Breast epithelium (tissue), 4 donors: ENCODE data around the gene IL22RA1. TPM values are rescaled to one million over a fixed set of nuclear protein-coding genes. Genes with fewer than 3 reads are reported as not detected.

ENCODE experiments used
- DNase-seq, 2 donors: peaks; one replicate each; pipeline ENCODE4 v3.0.0-alpha.2; 2019; ENCODE audit warnings: low spot score in 2 of 2
- H3K27ac ChIP-seq, 2 donors: fragments of 200-600 bp; sonication (generic) in 1 of 2; one replicate each; pipeline ENCODE4 v1.5.1; 2016 to 2019; ENCODE audit warnings: mild to moderate bottlenecking in 1 of 2
- H3K27me3 ChIP-seq, 2 donors: fragments of 200-600 bp; sonication (generic) in 1 of 2; one replicate each; pipeline versions ENCODE4 v1.5.1 to v1.6.0; 2017 to 2019; ENCODE audit warnings: control low read depth in 1 of 2, mild to moderate bottlenecking in 1 of 2
- H3K36me3 ChIP-seq: fragments of 200-600 bp; one replicate; pipeline ENCODE4 v1.5.1; 2019
- H3K4me1 ChIP-seq, 2 donors: fragments of 200-600 bp; sonication (generic); one replicate each; pipeline ENCODE4 v1.5.1; 2016 to 2019; ENCODE audit warnings: control low read depth in 1 of 2
- H3K4me3 ChIP-seq, 3 donors: fragments of 200-600 bp; sonication (generic); 1 replicate in 2 of 3; 2 replicates in 1 of 3; pipeline ENCODE4 v1.5.1; 2016 to 2019; ENCODE audit warnings: mild to moderate bottlenecking in 3 of 3, moderate library complexity in 2 of 3
- H3K9me3 ChIP-seq, 2 donors: fragments of 200-600 bp; sonication (generic) in 1 of 2; one replicate each; pipeline ENCODE4 v1.5.1; 2016 to 2019; ENCODE audit warnings: control low read depth in 1 of 2
- CTCF ChIP-seq, 3 donors: fragments of 450-650 bp; IDR thresholded peaks; one replicate each; pipeline ENCODE4 v1.5.1; 2016 to 2017; ENCODE audit warnings: antibody characterized with exemption in 3 of 3, mild to moderate bottlenecking in 3 of 3, moderate library complexity in 3 of 3
- POLR2A ChIP-seq: fragments of 450-650 bp; IDR thresholded peaks from one replicate; pipeline ENCODE4 v1.6.1; 2016; ENCODE audit warnings: antibody characterized with exemption, mild to moderate bottlenecking, moderate library complexity
- POLR2AphosphoS5 ChIP-seq, 3 donors: sonication (generic); formaldehyde crosslinking; IDR thresholded peaks; one replicate each; pipeline ENCODE4 v1.6.1; 2017; ENCODE audit warnings: antibody characterized with exemption in 3 of 3
- intact Hi-C: fragments of 100-400 bp; cut with DNase I; formaldehyde crosslinking; loops from one replicate; pipeline ENCODE4 v1.15.1; 2023; ENCODE audit warnings: low total_unique reads
- total RNA-seq, 3 donors: library from RNA; depleted of rRNA; stranded (reverse); fragments of >200 nt; gene quantifications; one replicate each; pipeline ENCODE4 v1.1.0, GENCODE V29; 2016

The IL22RA1 gene
- total RNA-seq: under 1 TPM in 2 of 3 donors, not detected in 1; 0.73 to 0.98 TPM

GRCh38 chr1:24142546-24143534 is at the start of gene IL22RA1:
Gene IL22RA1, minus strand, starts transcription at chr1:24143140. Its CDS starts 58 bp downstream, at chr1:24143082.
- Histone ChIP-seq H3K27me3 (no peaks in the 10 kb centered on the region), H3K9me3 (no peaks in the 10 kb centered on the region), H3K36me3 (no peaks in the 10 kb centered on the region), H3K4me1 (no peaks in the 10 kb centered on the region), H3K27ac (peak within 1 kb of the TSS; percentile 21 to 31), H3K4me3 (peak within 1 kb of the TSS; percentile 42 to 59 (median 55))
- TF ChIP-seq POLR2A: no peak
- TF ChIP-seq CTCF (IDR thresholded peaks at IDR 0.05): no peak
- no peak for TF ChIP-seq POLR2AphosphoS5 (IDR thresholded peaks at IDR 0.05)
- intact Hi-C loops: no loop called here
- DNase-seq: peak in 1 of 2 donors; percentile 25

- H3K27me3 ChIP-seq: no peaks in the 10 kb centered on the region
- H3K4me1 ChIP-seq: no peaks in the 10 kb centered on the region
- no peak for TF ChIP-seq CTCF (IDR thresholded peaks at IDR 0.05)
- TF ChIP-seq POLR2AphosphoS5 (IDR thresholded peaks at IDR 0.05): no peak
- intact Hi-C loops: no loop called here
- H3K9me3 ChIP-seq: no peaks in the 10 kb centered on the region
- H3K27ac ChIP-seq: no peak overlapping the region
- no peak for DNase-seq
- H3K36me3 ChIP-seq: no peaks in the 10 kb centered on the region
- no peak overlapping the region for H3K4me3 ChIP-seq
Measured at GRCh38 chr1:24191860-24192259, 48.9 kb upstream of the IL22RA1 start.

GRCh38 chr1:24190983-24191461 is 48.1 kb upstream of the IL22RA1 start:
- intact Hi-C loops: no loop called here
- Histone ChIP-seq H3K4me1 (no peaks in the 10 kb centered on the region), H3K27ac (no peak overlapping the region), H3K36me3 (no peaks in the 10 kb centered on the region), H3K4me3 (no peak overlapping the region), H3K9me3 (no peaks in the 10 kb centered on the region), H3K27me3 (no peaks in the 10 kb centered on the region)
- no peak for TF ChIP-seq POLR2AphosphoS5 (IDR thresholded peaks at IDR 0.05)
- TF ChIP-seq CTCF (IDR thresholded peaks at IDR 0.05): no peak
- no peak for TF ChIP-seq POLR2A
- no peak for DNase-seq

- DNase-seq: no peak
- no peaks in the 10 kb centered on the region for H3K9me3 ChIP-seq
- H3K4me3 ChIP-seq: no peak overlapping the region
- intact Hi-C loops: no loop called here
- H3K36me3 ChIP-seq: no peaks in the 10 kb centered on the region
- no peaks in the 10 kb centered on the region for H3K4me1 ChIP-seq
- TF ChIP-seq POLR2A (no peak), POLR2AphosphoS5 (IDR thresholded peaks at IDR 0.05) (no peak), CTCF (IDR thresholded peaks at IDR 0.05) (no peak)
- no peak overlapping the region for H3K27ac ChIP-seq
- no peaks in the 10 kb centered on the region for H3K27me3 ChIP-seq
Measured at GRCh38 chr1:24189528-24189927, 46.6 kb upstream of the IL22RA1 start.
